ENCODE measurements around the gene DNAH3.
A peak's percentile ranks its signal among the peaks of the same experiment; 100 is the strongest.
"Not testable (repeated sequence)": the region's sequence is repeated elsewhere in the genome, so short reads cannot be mapped to it uniquely, and the experiment has no call there.

The DNAH3 gene

GRCh38 chr16:21120976-21121520, 29.6 kb downstream of the DNAH3 start:
- DNase-seq (ENCODE audit: low read depth) = no peak

GRCh38 chr16:21117567-21117966, 33.1 kb downstream of the DNAH3 start:
- DNase-seq (ENCODE audit: low read depth) = no peak

- peak; percentile 2 for DNase-seq (ENCODE audit: low read depth)
Observed at GRCh38 chr16:21116148-21116693, 34.4 kb downstream of the DNAH3 start.

GRCh38 chr16:21115551-21115950, 35.1 kb downstream of the DNAH3 start:
- not testable (repeated sequence) for DNase-seq (ENCODE audit: low read depth)

- no peak for DNase-seq (ENCODE audit: low read depth)
Observed at GRCh38 chr16:21103941-21104860, 46.4 kb downstream of the DNAH3 start.

GRCh38 chr16:21101631-21102420, 48.8 kb downstream of the DNAH3 start:
- peak; percentile 27 for DNase-seq (ENCODE audit: low read depth)

GRCh38 chr16:21100447-21100846, 50.2 kb downstream of the DNAH3 start:
- no peak for DNase-seq (ENCODE audit: low read depth)

GRCh38 chr16:21097151-21097550, 53.5 kb downstream of the DNAH3 start:
- DNase-seq (ENCODE audit: low read depth) = no peak

- not testable (repeated sequence) for DNase-seq (ENCODE audit: low read depth)
Observed at GRCh38 chr16:21094719-21095118, 55.9 kb downstream of the DNAH3 start.

- no peak for DNase-seq (ENCODE audit: low read depth)
Observed at GRCh38 chr16:21092951-21093350, 57.7 kb downstream of the DNAH3 start.

GRCh38 chr16:21088646-21089538, 61.8 kb downstream of the DNAH3 start:
- no peak for DNase-seq (ENCODE audit: low read depth)

GRCh38 chr16:21088143-21088542, 62.5 kb downstream of the DNAH3 start:
- DNase-seq (ENCODE audit: low read depth) = no peak

GRCh38 chr16:21084631-21085225, 65.9 kb downstream of the DNAH3 start:
- no peak for DNase-seq (ENCODE audit: low read depth)

- peak; percentile 25 for DNase-seq (ENCODE audit: low read depth)
Observed at GRCh38 chr16:21083729-21084268, 66.8 kb downstream of the DNAH3 start.

- DNase-seq (ENCODE audit: low read depth) = no peak
Observed at GRCh38 chr16:21081329-21081728, 69.3 kb downstream of the DNAH3 start.

GRCh38 chr16:21078563-21078962, 72.1 kb downstream of the DNAH3 start:
- no peak for DNase-seq (ENCODE audit: low read depth)

- DNase-seq (ENCODE audit: low read depth) = no peak
Observed at GRCh38 chr16:21076186-21076883, 74.3 kb downstream of the DNAH3 start.

GRCh38 chr16:21075252-21075651, 75.4 kb downstream of the DNAH3 start:
- DNase-seq (ENCODE audit: low read depth) = no peak

GRCh38 chr16:21072976-21073375, 77.7 kb downstream of the DNAH3 start:
- DNase-seq (ENCODE audit: low read depth) = no peak

GRCh38 chr16:21071741-21072140, 78.9 kb downstream of the DNAH3 start:
- DNase-seq (ENCODE audit: low read depth) = no peak
